ENCODE measurements around the gene ZNF575.

GRCh38 chr19:43546581-43546980 lies 13.6 kb downstream of the ZNF575 start:
- TF ChIP-seq REST (IDR thresholded peaks at IDR 0.05; ENCODE audit: insufficient read depth in 1 of 2, low read depth in 2 of 2, low read length in 2 of 2) (no peak), POLR2AphosphoS5 (IDR thresholded peaks at IDR 0.05; ENCODE audit: low read depth, low read length) (no peak), SIN3A (IDR thresholded peaks at IDR 0.05; ENCODE audit: borderline replicate concordance, insufficient read depth, low read length) (no peak), FOXP2 (optimal IDR thresholded peaks at IDR 0.05; ENCODE audit: borderline replicate concordance, extremely low read depth, extremely low read length, insufficient read depth) (no peak), TAF1 (IDR thresholded peaks at IDR 0.05; ENCODE audit: borderline replicate concordance, insufficient read depth, low read length) (no peak)
